Esophagus squamous epithelium (tissue), 5 donors: ENCODE results near the gene SLC28A2. TPM values are rescaled to one million over a fixed set of nuclear protein-coding genes. Genes with fewer than 3 reads are reported as not detected.
"Not testable (repeated sequence)": the region's sequence is repeated elsewhere in the genome, so short reads cannot be mapped to it uniquely, and the experiment has no call there.

ENCODE experiments used
- DNase-seq: peaks from one replicate; lab custom pipeline; 2025; lab: John Stamatoyannopoulos, UW
- H3K27ac ChIP-seq, 4 donors: fragments of 200-600 bp; sonication (generic); one replicate each; pipeline ENCODE4 v1.5.1; 2016 to 2019; ENCODE audit warnings: mild to moderate bottlenecking in 1 of 4
- H3K27me3 ChIP-seq, 4 donors: fragments of 200-600 bp; sonication (generic); 1 replicate in 3 of 4; 2 replicates in 1 of 4; pipeline versions ENCODE4 v1.5.1 to v1.6.0; 2017 to 2021; ENCODE audit warnings: antibody characterized with exemption in 1 of 4
- H3K36me3 ChIP-seq, 3 donors: fragments of 200-600 bp; sonication (generic); one replicate each; pipeline ENCODE4 v1.5.1; 2016 to 2019
- H3K4me1 ChIP-seq, 3 donors: fragments of 200-600 bp; sonication (generic); one replicate each; pipeline ENCODE4 v1.5.1; 2017 to 2019
- H3K4me3 ChIP-seq, 4 donors: fragments of 200-600 bp; sonication (generic); 1 replicate in 3 of 4; 2 replicates in 1 of 4; pipeline ENCODE4 v1.5.1; 2016 to 2019; ENCODE audit warnings: mild to moderate bottlenecking in 2 of 4, moderate library complexity in 1 of 4
- H3K9me3 ChIP-seq, 3 donors: fragments of 200-600 bp; sonication (generic); one replicate each; pipeline ENCODE4 v1.5.1; 2016 to 2019
- POLR2A ChIP-seq, 4 donors: fragments of 450-650 bp; IDR thresholded peaks; one replicate each; pipeline ENCODE4 v1.6.1; 2017; ENCODE audit warnings: antibody characterized with exemption in 4 of 4, mild to moderate bottlenecking in 4 of 4, moderate library complexity in 3 of 4
- WGBS, 2 donors: methylation state at CpG; one replicate each; pipeline ENCODE4 v1.1.5; 2018; 5-methylcytosine and 5-hydroxymethylcytosine counted together
- intact Hi-C: fragments of 100-400 bp; cut with DNase I; formaldehyde crosslinking; loops from one replicate; pipeline ENCODE4 v1.15.0; 2022
- total RNA-seq, 4 donors: library from RNA; depleted of rRNA; stranded (reverse); fragments of >200 nt; gene quantifications; one replicate each; pipeline ENCODE4 v1.1.0, GENCODE V29; 2016
- TF ChIP-seq, protein P1 (sequence below), 6 experiments: fragments of 450-650 bp in 4 of 6; fragments of 200-600 bp in 2 of 6; sonication (generic) in 2 of 6; IDR thresholded peaks; one replicate each; pipeline ENCODE4 v1.5.1; 2016 to 2019; ENCODE audit warnings: antibody characterized with exemption in 6 of 6, mild to moderate bottlenecking in 4 of 6, moderate library complexity in 4 of 6
- donor health status: DM: yes; HTN: yes; CAD: no.

SLC28A2 gene
- total RNA-seq, 4 donors from 2014 or later = not detected

DNA sequence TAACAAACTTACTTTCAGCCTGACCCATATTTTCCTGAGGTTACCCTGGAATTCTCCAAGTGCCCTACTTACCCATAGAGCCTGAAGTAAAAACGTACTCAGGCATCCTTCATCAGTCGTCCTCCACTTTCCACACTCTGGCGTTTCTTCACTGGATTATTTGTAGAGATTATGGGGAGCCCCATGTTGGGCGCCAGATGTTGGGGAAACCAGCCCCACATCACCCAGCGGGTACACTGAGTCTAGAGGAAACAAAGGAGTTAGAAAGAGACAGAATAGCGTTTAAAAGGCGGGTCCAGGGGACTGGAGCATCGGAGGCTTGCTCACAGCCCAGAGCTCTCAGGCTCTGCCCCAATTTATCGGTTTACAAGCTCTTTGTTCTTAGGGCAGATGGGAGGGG is 9.7 kb upstream of the SLC28A2 start:
- H3K9me3 ChIP-seq = peaks cover 9 to 72% (median 52%) of the 10 kb centered on the region in 3 donors
- peaks cover 0 to 5% (median 0%) of the 10 kb centered on the region in 3 donors for H3K4me1 ChIP-seq
- no peak for TF ChIP-seq POLR2A (IDR thresholded peaks at IDR 0.05)
- TF ChIP-seq, protein P1, sequence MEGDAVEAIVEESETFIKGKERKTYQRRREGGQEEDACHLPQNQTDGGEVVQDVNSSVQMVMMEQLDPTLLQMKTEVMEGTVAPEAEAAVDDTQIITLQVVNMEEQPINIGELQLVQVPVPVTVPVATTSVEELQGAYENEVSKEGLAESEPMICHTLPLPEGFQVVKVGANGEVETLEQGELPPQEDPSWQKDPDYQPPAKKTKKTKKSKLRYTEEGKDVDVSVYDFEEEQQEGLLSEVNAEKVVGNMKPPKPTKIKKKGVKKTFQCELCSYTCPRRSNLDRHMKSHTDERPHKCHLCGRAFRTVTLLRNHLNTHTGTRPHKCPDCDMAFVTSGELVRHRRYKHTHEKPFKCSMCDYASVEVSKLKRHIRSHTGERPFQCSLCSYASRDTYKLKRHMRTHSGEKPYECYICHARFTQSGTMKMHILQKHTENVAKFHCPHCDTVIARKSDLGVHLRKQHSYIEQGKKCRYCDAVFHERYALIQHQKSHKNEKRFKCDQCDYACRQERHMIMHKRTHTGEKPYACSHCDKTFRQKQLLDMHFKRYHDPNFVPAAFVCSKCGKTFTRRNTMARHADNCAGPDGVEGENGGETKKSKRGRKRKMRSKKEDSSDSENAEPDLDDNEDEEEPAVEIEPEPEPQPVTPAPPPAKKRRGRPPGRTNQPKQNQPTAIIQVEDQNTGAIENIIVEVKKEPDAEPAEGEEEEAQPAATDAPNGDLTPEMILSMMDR (IDR thresholded peaks at IDR 0.05) = no peak
- no peak overlapping the region for H3K27ac ChIP-seq
- no peak for DNase-seq
- 58 to 66% methylated on average over 9 of the region's 9 CpGs for WGBS, 2 donors
- no peak overlapping the region for H3K4me3 ChIP-seq
- intact Hi-C loops = no loop called here
- H3K36me3 ChIP-seq = no peaks in the 10 kb centered on the region
- no peaks in the 10 kb centered on the region for H3K27me3 ChIP-seq

DNA sequence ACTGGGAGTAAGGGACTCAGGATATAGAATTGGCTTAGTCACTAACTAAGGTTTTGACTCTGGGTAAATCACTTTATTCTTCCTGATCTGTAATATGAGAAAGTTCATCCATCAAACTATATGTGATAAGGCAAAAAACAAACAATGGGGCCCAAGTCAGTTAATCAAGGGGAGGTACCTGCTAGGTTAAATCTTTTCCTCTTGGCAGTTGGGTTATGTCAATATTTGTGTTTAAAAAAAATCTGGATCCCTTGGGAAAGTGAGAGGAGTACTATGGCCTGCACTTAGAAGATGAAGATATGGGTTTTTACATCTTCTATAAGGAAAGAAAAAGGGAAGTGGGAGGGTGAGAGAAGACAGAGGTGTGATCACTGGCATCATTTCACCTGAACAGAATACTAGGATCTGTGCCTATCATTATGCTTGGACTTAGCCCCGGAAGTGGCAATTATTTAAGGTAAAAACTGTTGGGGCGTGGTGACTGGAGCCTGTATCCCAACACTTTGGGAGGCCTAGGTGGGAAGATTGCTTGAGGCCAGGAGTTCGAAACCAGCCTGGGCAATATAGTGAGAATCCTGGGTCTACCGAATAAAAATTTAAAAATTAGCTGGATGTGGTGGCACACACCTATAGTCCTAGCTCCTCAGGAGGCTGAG is 2.8 kb upstream of the SLC28A2 start:
- TF ChIP-seq, protein P1 (IDR thresholded peaks at IDR 0.05) = no peak
- no peak for TF ChIP-seq POLR2A (IDR thresholded peaks at IDR 0.05)
- H3K27me3 ChIP-seq = no peaks in the 10 kb centered on the region
- no peak overlapping the region for H3K4me3 ChIP-seq
- intact Hi-C loops = no loop called here
- H3K9me3 ChIP-seq = peaks cover 0 to 20% (median 4%) of the 10 kb centered on the region in 3 donors
- no peaks in the 10 kb centered on the region for H3K36me3 ChIP-seq
- H3K4me1 ChIP-seq = no peaks in the 10 kb centered on the region
- DNase-seq = no peak
- 83 to 96% methylated on average over 4 of the region's 4 CpGs for WGBS, 2 donors
- no peak overlapping the region for H3K27ac ChIP-seq

DNA sequence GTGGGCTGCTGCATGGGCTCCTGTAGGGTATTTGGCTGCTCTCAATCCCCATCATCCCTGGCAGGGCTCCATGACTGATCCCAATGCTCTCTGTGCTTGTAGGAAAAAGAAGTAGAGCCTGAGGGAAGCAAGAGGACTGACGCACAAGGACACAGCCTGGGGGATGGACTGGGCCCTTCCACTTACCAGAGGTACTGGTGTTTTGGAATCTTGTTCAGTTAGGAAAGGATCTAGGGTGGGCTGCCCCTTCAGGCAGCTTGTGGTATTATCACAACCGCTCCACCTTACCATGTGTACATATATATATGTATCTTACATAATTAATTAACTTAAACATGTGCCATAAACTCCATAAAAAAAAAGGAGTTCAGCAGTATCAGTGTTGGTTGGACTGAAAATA is 1.3 kb downstream of the SLC28A2 start:
- TF ChIP-seq, protein P1 (IDR thresholded peaks at IDR 0.05) = peak in 2 of 6 experiments; percentile 5 to 16
- TF ChIP-seq POLR2A (IDR thresholded peaks at IDR 0.05) = no peak
- 62 to 65% methylated on average over 1 to 2 of the region's 2 CpGs for WGBS, 2 donors

DNA sequence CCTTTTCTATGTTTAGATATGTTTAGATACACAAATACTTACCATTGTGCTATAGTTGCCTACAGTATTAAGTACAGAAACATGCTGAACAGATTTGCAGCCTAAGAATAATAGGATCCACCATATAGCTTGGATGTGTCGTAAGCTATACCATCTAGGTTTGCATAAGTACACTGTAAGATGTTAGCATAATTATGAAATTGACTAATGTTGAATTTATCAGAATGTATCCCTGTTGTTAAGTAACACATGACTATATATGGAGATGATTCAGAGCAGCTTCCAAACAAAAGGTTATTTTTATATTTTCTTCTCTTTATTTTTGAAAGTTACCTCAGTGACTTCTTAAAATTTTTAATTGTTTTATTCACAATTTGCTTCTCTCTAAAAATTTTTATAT is 2.4 kb downstream of the SLC28A2 start:
- 83 to 92% methylated on average over 1 of the region's 1 CpG for WGBS, 2 donors
- Histone ChIP-seq H3K27ac (no peak overlapping the region), H3K4me3 (no peak overlapping the region), H3K27me3 (no peaks in the 10 kb centered on the region), H3K36me3 (no peaks in the 10 kb centered on the region), H3K9me3 (no peaks in the 10 kb centered on the region), H3K4me1 (no peaks in the 10 kb centered on the region)
- no peak for DNase-seq
- intact Hi-C loops = no loop called here
- TF ChIP-seq POLR2A (IDR thresholded peaks at IDR 0.05) = no peak
- TF ChIP-seq, protein P1 (IDR thresholded peaks at IDR 0.05) = no peak

More for the DNA sequence above, 1.3 kb downstream of the SLC28A2 start:
- H3K27ac ChIP-seq = no peak overlapping the region
- no peaks in the 10 kb centered on the region for H3K9me3 ChIP-seq
- no peak overlapping the region for H3K4me3 ChIP-seq
- no peaks in the 10 kb centered on the region for H3K4me1 ChIP-seq
- H3K36me3 ChIP-seq = no peaks in the 10 kb centered on the region
- no peaks in the 10 kb centered on the region for H3K27me3 ChIP-seq
- intact Hi-C loops = no loop called here
- DNase-seq = no peak

DNA sequence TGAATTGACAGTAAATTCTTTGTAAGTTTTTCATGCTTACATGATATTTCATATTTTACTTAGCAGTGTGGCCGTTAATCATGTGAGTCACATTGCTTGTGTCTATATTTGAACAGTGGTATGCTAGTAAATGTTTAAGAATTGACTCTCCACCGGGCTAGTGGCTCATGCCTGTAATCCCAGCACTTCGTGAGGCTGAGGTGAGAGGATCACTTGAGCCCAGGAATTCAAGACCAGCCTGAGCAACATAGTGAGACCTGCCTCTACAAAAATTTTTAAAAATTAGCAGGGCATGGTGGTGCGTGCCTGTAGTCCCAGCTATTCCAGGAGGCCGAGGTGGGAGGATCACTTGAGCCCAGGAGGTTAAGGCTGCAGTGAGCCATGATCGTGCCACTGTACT is 2.8 kb downstream of the SLC28A2 start:
- H3K9me3 ChIP-seq, H3K27me3 ChIP-seq, H3K4me3 ChIP-seq, H3K4me1 ChIP-seq, DNase-seq, H3K27ac ChIP-seq, H3K36me3 ChIP-seq, intact Hi-C loops: not testable (repeated sequence)
- WGBS, 2 donors = 43 to 44% methylated on average over 6 of the region's 6 CpGs
